GM12872 (cell line): ENCODE measurements around the gene PHF24.

ENCODE experiments used
- TF ChIP-seq, protein P1 (sequence below): IDR thresholded peaks from 3 replicates; pipeline ENCODE4 v1.5.1; 2011; ENCODE audit warnings: low read depth, mild to moderate bottlenecking, low read length, moderate library complexity; ENCODE audit not compliant: insufficient read depth

Gene PHF24

DNA sequence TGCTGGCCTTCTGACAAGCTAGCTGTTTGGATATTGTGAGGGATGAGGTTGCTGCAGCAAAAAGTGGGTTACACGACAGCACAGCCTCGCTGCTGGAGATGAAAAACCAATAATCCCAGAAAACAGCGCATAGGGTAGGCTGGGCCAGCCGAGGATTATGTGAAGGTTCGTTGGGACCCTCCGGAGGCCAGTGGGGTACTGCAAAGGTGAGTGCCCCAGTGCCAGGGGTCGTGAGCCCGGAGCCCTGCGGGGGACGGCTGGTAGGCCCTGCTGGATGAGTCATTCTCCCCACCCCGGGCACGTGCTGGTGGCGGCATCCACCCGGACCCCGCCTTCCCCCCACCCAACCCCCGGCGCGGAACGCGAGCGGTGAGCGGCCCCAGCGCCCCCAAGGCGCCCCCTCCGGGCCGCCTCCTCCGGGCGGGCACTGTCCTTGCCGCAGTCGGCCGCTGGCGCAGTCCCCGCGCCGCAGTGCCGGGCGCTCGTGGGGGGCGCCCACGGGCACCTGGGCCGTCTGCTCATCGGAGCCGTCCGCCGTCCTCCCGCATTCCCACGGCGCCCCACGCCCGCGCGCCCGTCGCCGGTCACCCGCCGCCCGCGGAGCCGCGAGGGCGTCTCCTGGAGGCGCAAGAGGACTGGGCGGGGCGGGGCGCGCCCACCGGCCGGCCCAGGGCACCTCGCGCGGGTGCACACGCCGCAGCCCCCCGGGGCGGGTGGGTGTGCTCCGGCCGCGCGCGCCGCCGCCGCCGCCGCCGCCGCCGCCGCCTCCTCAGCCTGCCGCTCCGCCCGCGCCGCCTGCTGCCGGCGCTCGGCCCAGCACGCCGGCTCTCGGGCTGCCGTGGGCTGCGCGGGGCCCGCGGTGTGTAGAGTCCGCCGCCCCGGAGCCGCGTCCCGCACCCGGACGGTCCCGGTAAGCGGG lies at the start of gene PHF24:
Gene PHF24, plus strand, starts transcription at position 794 of the 919 bp plus-strand sequence. CDS start 13,014 bp downstream, outside the sequence.
- TF ChIP-seq, protein P1, sequence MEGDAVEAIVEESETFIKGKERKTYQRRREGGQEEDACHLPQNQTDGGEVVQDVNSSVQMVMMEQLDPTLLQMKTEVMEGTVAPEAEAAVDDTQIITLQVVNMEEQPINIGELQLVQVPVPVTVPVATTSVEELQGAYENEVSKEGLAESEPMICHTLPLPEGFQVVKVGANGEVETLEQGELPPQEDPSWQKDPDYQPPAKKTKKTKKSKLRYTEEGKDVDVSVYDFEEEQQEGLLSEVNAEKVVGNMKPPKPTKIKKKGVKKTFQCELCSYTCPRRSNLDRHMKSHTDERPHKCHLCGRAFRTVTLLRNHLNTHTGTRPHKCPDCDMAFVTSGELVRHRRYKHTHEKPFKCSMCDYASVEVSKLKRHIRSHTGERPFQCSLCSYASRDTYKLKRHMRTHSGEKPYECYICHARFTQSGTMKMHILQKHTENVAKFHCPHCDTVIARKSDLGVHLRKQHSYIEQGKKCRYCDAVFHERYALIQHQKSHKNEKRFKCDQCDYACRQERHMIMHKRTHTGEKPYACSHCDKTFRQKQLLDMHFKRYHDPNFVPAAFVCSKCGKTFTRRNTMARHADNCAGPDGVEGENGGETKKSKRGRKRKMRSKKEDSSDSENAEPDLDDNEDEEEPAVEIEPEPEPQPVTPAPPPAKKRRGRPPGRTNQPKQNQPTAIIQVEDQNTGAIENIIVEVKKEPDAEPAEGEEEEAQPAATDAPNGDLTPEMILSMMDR: no peak

DNA sequence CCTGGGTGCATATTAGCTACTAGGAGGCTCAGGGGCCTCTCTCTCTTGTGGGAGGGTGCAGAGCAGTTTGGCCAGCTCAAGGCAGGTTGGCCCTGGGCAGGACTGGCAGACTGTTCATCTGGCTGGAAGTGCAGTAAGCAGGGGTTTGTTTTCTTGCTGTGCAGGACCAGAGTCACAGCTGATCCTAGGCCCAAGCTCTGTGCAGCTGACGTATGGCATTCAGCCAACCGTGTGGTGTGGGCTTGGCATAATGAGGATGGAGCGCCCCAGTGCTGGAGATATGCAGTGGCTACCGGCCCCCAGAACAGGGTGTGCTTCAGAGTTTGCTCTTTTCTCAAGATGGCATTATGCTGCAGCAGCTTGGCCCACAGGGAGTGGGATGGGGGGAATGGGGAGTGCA lies 31.0 kb upstream of the PHF24 start:
- TF ChIP-seq, protein P1: no peak

DNA sequence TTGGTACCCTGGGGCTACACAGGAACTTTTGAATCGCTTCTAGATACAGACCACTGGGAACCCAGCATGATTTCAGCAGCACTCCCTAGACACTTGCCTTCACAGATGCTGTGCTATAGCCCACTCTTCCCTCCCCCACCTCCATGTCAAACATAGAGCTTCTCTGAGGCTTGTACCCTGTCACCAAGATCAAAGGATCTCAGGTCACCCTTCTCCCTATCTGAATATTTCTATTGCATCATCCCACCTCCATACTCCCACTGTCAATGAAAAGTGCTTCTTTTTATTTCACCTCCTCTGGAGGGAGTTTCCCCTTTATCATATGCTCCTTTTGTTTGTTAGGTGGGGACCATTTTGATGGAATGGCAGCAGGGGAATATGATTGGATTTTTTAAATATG lies 29.2 kb upstream of the PHF24 start:
- TF ChIP-seq, protein P1: no peak

DNA sequence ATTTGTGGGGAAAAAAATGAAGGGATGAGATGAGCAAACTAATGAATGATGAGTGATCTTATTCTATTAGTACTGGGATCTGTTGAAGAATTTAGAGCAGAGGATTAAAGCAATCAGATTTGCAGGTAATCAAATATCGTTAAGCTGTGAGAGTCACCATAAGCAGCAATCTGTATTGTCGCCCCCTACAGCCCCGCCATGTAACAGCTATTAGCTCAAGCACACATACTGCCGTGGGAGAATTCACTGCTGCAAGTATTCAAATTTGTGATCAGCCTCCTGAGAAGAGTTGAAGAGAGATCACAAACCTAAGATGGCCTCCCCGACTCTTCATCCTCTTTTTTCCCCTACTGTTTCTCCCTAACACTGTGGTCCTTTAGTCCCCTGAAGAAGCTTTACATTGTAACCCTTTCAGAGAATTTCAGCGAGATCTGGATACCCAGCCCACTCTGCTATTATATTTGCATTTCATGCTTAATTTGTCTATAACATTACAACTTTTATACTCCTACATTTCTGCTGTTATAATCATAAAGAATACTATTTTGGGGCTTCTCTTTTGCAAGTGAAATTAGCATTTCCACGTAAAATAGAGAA lies 28.5 kb upstream of the PHF24 start:
- TF ChIP-seq, protein P1: peak; percentile 80

DNA sequence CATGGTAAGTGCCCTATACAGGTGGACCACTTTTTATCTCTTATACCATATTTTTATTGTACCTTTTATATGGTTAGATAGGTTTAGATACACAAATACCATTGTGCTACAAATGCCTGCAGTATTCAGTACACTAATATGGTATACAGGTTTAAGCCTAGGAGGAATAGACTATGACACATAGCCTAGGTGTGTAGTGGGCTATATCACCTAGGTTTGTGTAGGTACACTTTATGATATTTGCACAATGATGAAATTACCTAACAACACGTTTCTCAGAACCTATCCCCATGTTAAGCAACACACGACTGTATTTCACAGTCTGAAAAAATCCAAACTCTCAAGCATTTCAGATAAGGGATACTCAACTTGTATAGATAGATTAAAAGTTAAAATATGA lies 9.6 kb upstream of the PHF24 start:
- TF ChIP-seq, protein P1: no peak

DNA sequence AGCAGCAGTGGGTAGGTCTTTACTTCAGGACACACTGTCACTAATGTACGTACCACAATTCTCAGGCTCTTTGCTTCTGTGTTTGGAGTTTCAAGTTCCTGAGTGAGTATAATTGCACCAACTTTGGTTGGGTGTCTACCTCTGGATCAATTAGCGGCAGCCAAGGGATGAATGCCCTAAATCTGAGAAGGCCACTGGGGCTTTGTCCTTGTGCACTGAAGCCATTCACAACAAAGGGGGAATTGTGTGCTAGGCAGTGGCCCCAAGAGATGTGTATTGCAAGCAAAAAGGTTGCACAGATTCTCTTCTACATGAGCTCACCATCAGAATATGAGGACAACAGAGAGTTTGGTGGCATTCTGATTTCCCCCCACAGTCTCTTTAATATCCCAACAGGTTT lies 3.9 kb upstream of the PHF24 start:
- TF ChIP-seq, protein P1: no peak

DNA sequence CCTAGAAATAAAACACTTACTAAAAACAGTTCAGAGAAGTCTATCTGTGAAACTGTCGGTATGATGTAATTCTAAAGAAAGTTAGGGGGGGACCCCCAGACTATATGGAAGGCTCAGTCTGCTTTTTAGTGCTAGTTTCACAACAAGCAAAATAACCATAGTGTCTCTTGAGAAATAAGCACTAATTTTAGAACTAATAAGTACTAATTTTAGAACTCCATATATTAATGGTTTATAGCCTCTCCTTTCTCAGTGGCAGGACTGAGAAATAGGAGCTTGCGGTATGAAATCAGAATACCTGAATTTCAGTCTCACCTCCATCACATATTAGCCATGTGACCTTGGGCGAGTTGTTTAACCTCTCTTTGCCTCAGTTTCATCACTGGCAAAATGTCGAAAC lies 1.4 kb upstream of the PHF24 start:
- TF ChIP-seq, protein P1: no peak
